Erythroblast (primary cell): ENCODE data around the gene RTN4.

Source experiments
- GATA1 ChIP-seq: IDR thresholded peaks from 2 replicates; pipeline ENCODE4 v1.6.1; 2011; ENCODE audit warnings: low read depth, mild to moderate bottlenecking, control low read depth, low read length, moderate library complexity
- POLR2A ChIP-seq: IDR thresholded peaks from 2 replicates; pipeline ENCODE4 v1.6.1; 2011; ENCODE audit warnings: mild to moderate bottlenecking, low read length

DNA sequence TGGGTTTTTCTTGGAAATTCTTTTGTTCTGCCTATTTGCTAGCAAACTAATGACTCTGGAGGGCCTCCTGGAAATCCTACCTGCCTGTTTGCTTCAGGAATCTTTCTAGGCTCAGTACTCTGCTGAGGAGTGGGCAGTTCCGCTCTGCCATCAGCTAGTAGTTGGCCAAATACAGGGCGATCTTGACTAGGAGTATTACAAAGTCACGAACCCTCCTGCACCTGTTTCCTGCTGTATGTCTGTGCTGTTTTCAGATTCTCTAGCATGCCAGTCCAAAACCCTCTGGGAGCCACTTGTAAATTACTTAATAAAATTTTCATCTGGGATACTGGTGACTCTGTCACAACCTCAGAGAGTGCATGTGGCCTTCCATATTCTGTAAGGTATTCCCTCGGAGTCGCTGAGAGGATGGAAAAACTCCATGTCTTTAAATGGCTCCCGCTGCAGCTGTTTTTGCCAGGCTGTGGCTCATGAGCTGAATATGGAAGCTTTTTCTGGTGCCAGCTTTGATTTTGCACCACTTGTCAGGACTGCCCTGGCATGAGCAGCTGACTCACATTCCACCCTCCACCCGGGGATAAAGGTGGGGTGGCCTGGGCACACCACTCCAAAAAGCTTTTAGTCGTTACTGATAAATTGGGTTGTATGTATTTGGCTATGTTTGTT is 123.0 kb downstream of the RTN4 start:
- TF ChIP-seq POLR2A (no peak), GATA1 (no peak)
